H1 (cell line): Measurements from ENCODE around the gene PRKRIP1. TPM values are rescaled to one million over a fixed set of nuclear protein-coding genes. Genes with fewer than 3 reads are reported as not detected.

Experiments used
- CTCF ChIA-PET: fragments of 300-600 bp; sonication (Branson Sonifier 250); formaldehyde crosslinking; loops from one replicate; lab custom pipeline; 2021; ENCODE audit not compliant: partially characterized antibody; lab: Charles Lee
- POLR2A ChIA-PET: fragments of 300-600 bp; sonication (Branson Sonifier 250); formaldehyde crosslinking; loops from one replicate; lab custom pipeline; 2021; ENCODE audit warnings: inconsistent platforms; ENCODE audit not compliant: partially characterized antibody; lab: Charles Lee
- DNase-seq, 2 experiments: peaks; one replicate each; pipeline versions ENCODE4 v3.0.0 to v3.0.0-alpha.2; 2010 to 2022; ENCODE audit warnings: low spot score in 2 of 2, low read depth in 1 of 2, mixed read lengths in 1 of 2
- FAIRE-seq: peaks from 2 replicates; lab custom pipeline; 2011; peaks lifted over from hg19 to GRCh38; lab: Jason Lieb, UNC
- H2AFZ ChIP-seq: 2 replicates; pipeline ENCODE4 v1.8.1; 2012; ENCODE audit warnings: low read length, inconsistent platforms
- H2AK5ac ChIP-seq: 2 replicates; pipeline ENCODE4 v1.6.1; 2013; ENCODE audit warnings: low read depth, low read length
- H2BK120ac ChIP-seq: replicated peaks from 2 replicates; pipeline ENCODE3; 2013; ENCODE audit warnings: low read depth, low read length, inconsistent platforms
- H2BK12ac ChIP-seq: 2 replicates; pipeline ENCODE4 v1.6.1; 2013; ENCODE audit warnings: low read depth, low read length
- H2BK15ac ChIP-seq: 2 replicates; pipeline ENCODE4 v1.6.1; 2013; ENCODE audit warnings: low read length
- H2BK20ac ChIP-seq: 2 replicates; pipeline ENCODE4 v1.6.1; 2013; ENCODE audit warnings: low read length
- H2BK5ac ChIP-seq: 2 replicates; pipeline ENCODE4 v1.6.1; 2013; ENCODE audit warnings: low read depth, low read length
- H3K14ac ChIP-seq: 2 replicates; pipeline ENCODE4 v1.6.1; 2013; ENCODE audit warnings: inconsistent platforms; ENCODE audit not compliant: insufficient read length
- H3K18ac ChIP-seq: 2 replicates; pipeline ENCODE4 v1.6.1; 2013; ENCODE audit warnings: low read length; ENCODE audit errors: extremely low read depth
- H3K23ac ChIP-seq: 2 replicates; pipeline ENCODE4 v1.6.1; 2013; ENCODE audit warnings: inconsistent platforms; ENCODE audit not compliant: insufficient read length
- H3K23me2 ChIP-seq: 2 replicates; pipeline ENCODE4 v1.6.1; 2013; ENCODE audit warnings: low read depth, low read length
- H3K27ac ChIP-seq: 2 replicates; pipeline ENCODE4 v1.6.1; 2011; ENCODE audit warnings: low read depth, low read length, inconsistent platforms
- H3K27me3 ChIP-seq, 4 experiments: replicated peaks in 1 of 4; 1 replicate in 1 of 4; 2 replicates in 3 of 4; pipeline versions ENCODE4 v1.6.1 to v1.8.1; 2011 to 2013; ENCODE audit warnings: low read length in 3 of 4, mild to moderate bottlenecking in 3 of 4, inconsistent platforms in 2 of 4, mixed read lengths in 2 of 4, moderate library complexity in 1 of 4; ENCODE audit not compliant: control insufficient read depth in 3 of 4, insufficient read depth in 3 of 4; ENCODE audit errors: extremely low read depth in 1 of 4
- H3K36me3 ChIP-seq, 4 experiments: 2 replicates each; pipeline versions ENCODE4 v1.6.1 to v1.8.1; 2011 to 2013; ENCODE audit warnings: mild to moderate bottlenecking in 4 of 4, low read length in 3 of 4, moderate library complexity in 2 of 4, control low read depth in 1 of 4, inconsistent platforms in 1 of 4; ENCODE audit not compliant: insufficient read depth in 4 of 4, control insufficient read depth in 2 of 4
- H3K4ac ChIP-seq: replicated peaks from 2 replicates; pipeline ENCODE3; 2013; ENCODE audit warnings: low read length, low read depth, mixed read lengths, inconsistent platforms; ENCODE audit not compliant: insufficient read length
- H3K4me1 ChIP-seq, 4 experiments: replicated peaks in 1 of 4; 1 replicate in 1 of 4; 2 replicates in 3 of 4; pipeline versions ENCODE4 v1.6.1 to v1.8.1; 2011 to 2013; ENCODE audit warnings: low read length in 3 of 4, inconsistent platforms in 2 of 4, mixed read lengths in 1 of 4; ENCODE audit not compliant: insufficient read depth in 4 of 4, control insufficient read depth in 3 of 4
- H3K4me2 ChIP-seq, 2 experiments: 2 replicates each; pipeline versions ENCODE4 v1.6.1 to v1.8.1; 2011 to 2013; ENCODE audit warnings: low read depth in 2 of 2, low read length in 2 of 2, control low read depth in 1 of 2, inconsistent platforms in 1 of 2, mild to moderate bottlenecking in 1 of 2; ENCODE audit not compliant: insufficient read depth in 1 of 2
- H3K4me3 ChIP-seq, 4 experiments: fragments of 200-600, 300-600 bp in 1 of 4; sonication (generic), shearing (Covaris generic), sonication (Bioruptor Twin) in 1 of 4; 2 replicates each; pipeline versions ENCODE4 v1.5.1 to v1.8.1; 2011 to 2016; ENCODE audit warnings: low read length in 4 of 4, low read depth in 3 of 4, control low read depth in 2 of 4, inconsistent platforms in 2 of 4, mild to moderate bottlenecking in 2 of 4, mixed read lengths in 1 of 4, moderate library complexity in 1 of 4; ENCODE audit not compliant: insufficient read depth in 2 of 4; ENCODE audit errors: extremely low read depth in 1 of 4
- H3K56ac ChIP-seq: replicated peaks from 2 replicates; pipeline ENCODE3; 2013; ENCODE audit warnings: low read depth, mild to moderate bottlenecking, mixed read lengths, low read length, inconsistent platforms; ENCODE audit not compliant: insufficient read length
- H3K79me1 ChIP-seq: 2 replicates; pipeline ENCODE4 v1.6.1; 2013; ENCODE audit warnings: low read depth, low read length, control low read depth
- H3K79me2 ChIP-seq, 2 experiments: 2 replicates each; pipeline versions ENCODE4 v1.6.1 to v1.8.1; 2012 to 2013; ENCODE audit warnings: low read length in 2 of 2, mild to moderate bottlenecking in 2 of 2, inconsistent platforms in 1 of 2; ENCODE audit not compliant: insufficient read depth in 2 of 2, control insufficient read depth in 1 of 2
- H3K9ac ChIP-seq, 4 experiments: replicated peaks in 1 of 4; 1 replicate in 1 of 4; 2 replicates in 3 of 4; pipeline versions ENCODE4 v1.6.1 to v1.8.1; 2011 to 2013; ENCODE audit warnings: low read depth in 3 of 4, low read length in 3 of 4, control low read depth in 2 of 4, mild to moderate bottlenecking in 2 of 4, moderate library complexity in 2 of 4, inconsistent platforms in 1 of 4; ENCODE audit errors: extremely low read depth in 1 of 4
- H3K9me3 ChIP-seq, 2 experiments: 2 replicates each; pipeline versions ENCODE4 v1.6.1 to v1.8.1; 2012 to 2013; ENCODE audit warnings: mild to moderate bottlenecking in 2 of 2, moderate library complexity in 2 of 2, control low read depth in 1 of 2, inconsistent platforms in 1 of 2, low read depth in 1 of 2, low read length in 1 of 2, mixed read lengths in 1 of 2; ENCODE audit not compliant: insufficient read depth in 2 of 2
- H4K20me1 ChIP-seq, 2 experiments: replicated peaks in 1 of 2; 2 replicates each; pipeline versions ENCODE3 to v1.8.1; 2011 to 2013; ENCODE audit warnings: inconsistent platforms in 2 of 2, low read length in 2 of 2, mild to moderate bottlenecking in 1 of 2; ENCODE audit not compliant: insufficient read depth in 2 of 2, control insufficient read depth in 1 of 2
- H4K5ac ChIP-seq: 2 replicates; pipeline ENCODE4 v1.6.1; 2013; ENCODE audit warnings: low read length, low read depth, mixed read lengths, inconsistent platforms; ENCODE audit not compliant: insufficient read length
- H4K8ac ChIP-seq: 2 replicates; pipeline ENCODE4 v1.8.0; 2013; ENCODE audit warnings: mild to moderate bottlenecking, moderate library complexity, low read length, inconsistent platforms; ENCODE audit not compliant: insufficient read depth; ENCODE audit errors: extremely low read depth
- H4K91ac ChIP-seq: replicated peaks from 2 replicates; pipeline ENCODE3; 2013; ENCODE audit warnings: low read length, mixed read lengths, inconsistent platforms; ENCODE audit not compliant: insufficient read length
- CBX5 ChIP-seq: fragments of 300-800, 300-1000 bp; sonication (generic); IDR thresholded peaks from 2 replicates; pipeline ENCODE4 v1.7.1; 2016; ENCODE audit warnings: antibody characterized with exemption, low read length, low read depth
- CREB1 ChIP-seq: IDR thresholded peaks from 2 replicates; pipeline ENCODE4 v1.6.1; 2012; ENCODE audit warnings: inconsistent platforms
- HDAC6 ChIP-seq: IDR thresholded peaks from one replicate; pipeline ENCODE4 v1.7.1; 2012; ENCODE audit warnings: low read depth, mild to moderate bottlenecking, inconsistent platforms, low read length, moderate library complexity
- KDM1A ChIP-seq: fragments of 200-600, 300-600 bp; sonication (generic); IDR thresholded peaks from 2 replicates; pipeline ENCODE4 v1.7.1; 2016; ENCODE audit warnings: mild to moderate bottlenecking, low read length, borderline replicate concordance
- KDM5A ChIP-seq: fragments of 200-600 bp; IDR thresholded peaks from 2 replicates; pipeline ENCODE4 v1.7.1; 2012; ENCODE audit warnings: mild to moderate bottlenecking, low read length, inconsistent platforms, mixed read lengths
- PHF8 ChIP-seq: fragments of 200-600 bp; sonication (generic); conservative IDR thresholded peaks from 2 replicates; pipeline ENCODE4 v1.7.1; 2012; ENCODE audit warnings: low read depth, mild to moderate bottlenecking, inconsistent platforms, low read length, moderate library complexity
- SIRT6 ChIP-seq: IDR thresholded peaks from one replicate; pipeline ENCODE4 v1.7.1; 2012; ENCODE audit warnings: low read length, inconsistent platforms
- TEAD4 ChIP-seq: IDR thresholded peaks from 2 replicates; pipeline ENCODE4 v1.6.1; 2012; ENCODE audit warnings: low read depth, low read length, inconsistent platforms, mixed read lengths
- WGBS, 2 experiments: shearing (Covaris generic) in 1 of 2; methylation state at CpG; one replicate each; pipeline versions ENCODE4 v1.1.6 to v1.1.7; 2013 to 2015; ENCODE audit warnings: low lambda C conversion rate in 2 of 2, mixed read lengths in 2 of 2, inconsistent platforms in 1 of 2, low coverage in 1 of 2, missing lambda C conversion rate in 1 of 2; ENCODE audit not compliant: insufficient replicate concordance in 2 of 2, insufficient coverage in 1 of 2, insufficient read length in 1 of 2; ENCODE audit errors: extremely low coverage in 1 of 2, missing lambda C conversion rate in 1 of 2; 5-methylcytosine and 5-hydroxymethylcytosine counted together
- polyA plus RNA-seq, 7 experiments: library from polyadenylated mRNA; depleted of rRNA in 3 of 7; stranded (reverse) in 5 of 7; unstranded in 2 of 7; fragments of >200 nt in 5 of 7; fragments of 200-250 nt in 2 of 7; gene quantifications; 1 replicate in 5 of 7; 2 replicates in 1 of 7; 4 replicates in 1 of 7; pipeline versions ENCODE4 v1.2.1 to v1.2.3, GENCODE V29; 2011 to 2013; ENCODE audit warnings: missing spikeins in 2 of 7, mixed read lengths in 2 of 7
- total RNA-seq: library from RNA; stranded (reverse); fragmentation: NEBNext Ultra II Directional; extraction: Animal tissue kit (Norgen Biotek cat#: 25700); gene quantifications from 2 replicates; pipeline ENCODE4 v1.2.1, GENCODE V29; 2021

The PRKRIP1 gene
- total and polyA plus RNA-seq, 2 of the 8 experiments (the other 6 are each of a cell fraction or from before 2014, with no cell fraction given) = 11.1 to 22.0 TPM

DNA sequence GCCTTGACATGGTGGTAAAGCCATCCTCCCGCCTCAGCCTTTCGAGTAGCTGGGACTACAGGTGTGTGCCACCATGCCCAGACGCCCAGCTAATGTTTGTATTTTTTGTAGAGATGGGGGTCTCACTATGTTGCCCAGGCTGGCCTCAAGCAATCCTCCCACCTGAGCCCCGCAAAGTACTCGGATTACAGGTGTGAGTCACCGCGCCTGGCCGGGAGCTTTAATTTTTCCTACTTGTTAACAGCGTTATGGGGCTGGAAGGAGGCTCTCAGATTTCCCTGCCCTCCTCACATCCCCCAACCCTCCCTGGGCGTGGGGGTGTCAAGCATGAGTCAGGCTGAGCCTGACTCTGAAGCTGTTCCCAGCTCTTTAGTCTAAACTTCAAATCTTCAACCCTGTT is 60.2 kb downstream of the PRKRIP1 start:
- POLR2A ChIA-PET = interaction anchor here (0.8 to 4.5 kb wide), 7 partner anchors 8 to 59 kb away, joined by 3 to 27 read pairs (median 5); partner anchors contain the start of genes ALKBH4 and LRWD1
- H3K4me2 ChIP-seq = no peak overlapping the region
- TF ChIP-seq HDAC6 (no peak), PHF8 (no peak), KDM1A (no peak), TEAD4 (no peak), SIRT6 (no peak), CBX5 (no peak), CREB1 (no peak), KDM5A (no peak)

More for the DNA sequence above, 60.2 kb downstream of the PRKRIP1 start:
- Histone ChIP-seq H3K23ac (no peak overlapping the region), H3K23me2 (no peaks in the 10 kb centered on the region; the same call in 1 of the 2 replicates), H2AK5ac (no peak overlapping the region), H3K27ac (no peak overlapping the region), H2BK12ac (no peak overlapping the region), H4K91ac (no peak overlapping the region), H3K79me2 (no peaks in the 10 kb centered on the region), H3K18ac (no peak overlapping the region), H2AFZ (no peak overlapping the region), H2BK120ac (no peak overlapping the region), H3K9ac (no peak overlapping the region), H4K5ac (no peak overlapping the region), H2BK15ac (no peak overlapping the region), H3K9me3 (no peaks in the 10 kb centered on the region), H3K14ac (no peak overlapping the region), H2BK5ac (no peak overlapping the region), H2BK20ac (no peak overlapping the region), H4K20me1 (peaks cover 0 to 2% of the 10 kb centered on the region in 2 experiments), H3K36me3 (peaks cover 7 to 22% (median 17%) of the 10 kb centered on the region in 4 experiments; a peak in 5 of 8 replicates), H3K27me3 (no peaks in the 10 kb centered on the region; a peak in 1 of 7 replicates), H3K4ac (no peak overlapping the region), H3K56ac (no peak overlapping the region), H3K79me1 (no peaks in the 10 kb centered on the region), H4K8ac (no peak overlapping the region), H3K4me3 (no peak overlapping the region), H3K4me1 (peaks cover 0 to 3% (median 0%) of the 10 kb centered on the region in 4 experiments; a peak in 2 of 7 replicates)
- DNase-seq (no peak), FAIRE-seq (no peak)
- CTCF ChIA-PET = interaction anchor here (0.6 to 2.1 kb wide), 8 partner anchors 21 to 1338 kb away, joined by 3 to 5 read pairs (median 3); no protein-coding TSS in a partner anchor
- WGBS, 2 experiments = 93% methylated on average over 10 of the region's 10 CpGs; no CpG with 5 or more reads in 1 of the 2 experiments
